Measurements from ENCODE around the gene TRAM2. TPM values are rescaled to one million over a fixed set of nuclear protein-coding genes. Genes with fewer than 3 reads are reported as not detected.

The TRAM2 gene
- total RNA-seq, 1 experiment from 2014 or later, result 21.3 TPM

GRCh38 chr6:52553719-52554118, 23.1 kb downstream of the TRAM2 start:
- H3K36me3 ChIP-seq (ENCODE audit: control insufficient read depth in 1 of 2, insufficient read depth in 2 of 2, low read length in 2 of 2), result no peaks in the 10 kb centered on the region
- H3K4me1 ChIP-seq (ENCODE audit: control insufficient read depth in 1 of 2, insufficient read depth in 2 of 2, low read length in 2 of 2), result peaks cover 14 to 25% of the 10 kb centered on the region in 2 experiments; a peak in 3 of 4 replicates
- H3K4me2 ChIP-seq (ENCODE audit: low read length), result no peak overlapping the region
- H3K4me3 ChIP-seq (replicated peaks in 1 of 2; ENCODE audit: low read depth in 1 of 2, low read length in 2 of 2), result no peak overlapping the region
- ChIA-PET POLR2A (no interaction called here), RAD21 (ENCODE audit: low non-redundant PET in 1 of 2, low total read pairs in 2 of 2, uncharacterized antibody in 2 of 2, unreplicated experiment in 2 of 2) (no interaction called here), CTCF (no interaction called here)
- no peak for TF ChIP-seq EZH2phosphoT487 (IDR thresholded peaks at IDR 0.05; ENCODE audit: borderline replicate concordance)
- TF ChIP-seq EGR1 (IDR thresholded peaks at IDR 0.05; ENCODE audit: low read depth), result no peak
- no peak for TF ChIP-seq REST (IDR thresholded peaks at IDR 0.05; ENCODE audit: low read depth)
- TF ChIP-seq MAX (IDR thresholded peaks at IDR 0.05), result no peak
- TF ChIP-seq, protein P1, sequence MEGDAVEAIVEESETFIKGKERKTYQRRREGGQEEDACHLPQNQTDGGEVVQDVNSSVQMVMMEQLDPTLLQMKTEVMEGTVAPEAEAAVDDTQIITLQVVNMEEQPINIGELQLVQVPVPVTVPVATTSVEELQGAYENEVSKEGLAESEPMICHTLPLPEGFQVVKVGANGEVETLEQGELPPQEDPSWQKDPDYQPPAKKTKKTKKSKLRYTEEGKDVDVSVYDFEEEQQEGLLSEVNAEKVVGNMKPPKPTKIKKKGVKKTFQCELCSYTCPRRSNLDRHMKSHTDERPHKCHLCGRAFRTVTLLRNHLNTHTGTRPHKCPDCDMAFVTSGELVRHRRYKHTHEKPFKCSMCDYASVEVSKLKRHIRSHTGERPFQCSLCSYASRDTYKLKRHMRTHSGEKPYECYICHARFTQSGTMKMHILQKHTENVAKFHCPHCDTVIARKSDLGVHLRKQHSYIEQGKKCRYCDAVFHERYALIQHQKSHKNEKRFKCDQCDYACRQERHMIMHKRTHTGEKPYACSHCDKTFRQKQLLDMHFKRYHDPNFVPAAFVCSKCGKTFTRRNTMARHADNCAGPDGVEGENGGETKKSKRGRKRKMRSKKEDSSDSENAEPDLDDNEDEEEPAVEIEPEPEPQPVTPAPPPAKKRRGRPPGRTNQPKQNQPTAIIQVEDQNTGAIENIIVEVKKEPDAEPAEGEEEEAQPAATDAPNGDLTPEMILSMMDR (IDR thresholded peaks at IDR 0.05 in 2 of 3, conservative IDR thresholded peaks at IDR 0.05 in 1 of 3; ENCODE audit: borderline replicate concordance in 1 of 3, insufficient read depth in 1 of 3, low read depth in 2 of 3, low read length in 2 of 3), result no peak
- no peak for TF ChIP-seq POLR2A (IDR thresholded peaks at IDR 0.05; ENCODE audit: borderline replicate concordance, extremely low read depth, insufficient read depth, insufficient read length)
- H3K9ac ChIP-seq (ENCODE audit: low read length), result no peak overlapping the region
- intact Hi-C loops (cut with micrococcal nuclease), result no loop called here
- ATAC-seq (no peak), DNase-seq (ENCODE audit: low read depth, low spot score) (no peak)
- H3K9me2 ChIP-seq (ENCODE audit: insufficient read depth), result no peaks in the 10 kb centered on the region
- no peaks in the 10 kb centered on the region for H3K9me3 ChIP-seq (ENCODE audit: control insufficient read depth in 1 of 2, insufficient read depth in 1 of 2, low read depth in 1 of 2, low read length in 2 of 2)
- no TSS peak for BruUV-seq (replicated peaks)
- no peaks in the 10 kb centered on the region for H4K20me1 ChIP-seq (ENCODE audit: insufficient read depth)
- no peaks in the 10 kb centered on the region for H3K27me3 ChIP-seq (ENCODE audit: insufficient read depth, low read length)
- H3K27ac ChIP-seq (ENCODE audit: low read depth, low read length), result no peak overlapping the region
- no peak overlapping the region for H2AFZ ChIP-seq (ENCODE audit: low read depth, low read length, poor library complexity, severe bottlenecking)
- peaks cover 23% of the 10 kb centered on the region for H3K79me2 ChIP-seq (ENCODE audit: insufficient read depth, low read length)
